GM18861 (cell line): Measurements from ENCODE around the gene SLC25A43.
"Not testable (repeated sequence)": the region's sequence is repeated elsewhere in the genome, so short reads cannot be mapped to it uniquely, and the experiment has no call there.

Experiments
- ATAC-seq: cut with Tn5 transposase; IDR thresholded peaks from one replicate; pipeline ENCODE4 v1.9.1; 2021; ENCODE audit not compliant: unreplicated experiment

SLC25A43 gene

GRCh38 chrX:119398974-119399771, at the start of gene SLC25A43:
SLC25A43 (plus strand) TSS chrX:119399336; CDS start chrX:119399404, 68 bp downstream.
- peak; percentile 81 for ATAC-seq

- ATAC-seq: no peak
Measured at GRCh38 chrX:119359618-119360382, 39.3 kb upstream of the SLC25A43 start.

- ATAC-seq: not testable (repeated sequence)
Measured at GRCh38 chrX:119361451-119361850, 37.7 kb upstream of the SLC25A43 start.

- not testable (repeated sequence) for ATAC-seq
Measured at GRCh38 chrX:119362074-119362473, 37.1 kb upstream of the SLC25A43 start.

- no peak for ATAC-seq
Measured at GRCh38 chrX:119363391-119363790, 35.7 kb upstream of the SLC25A43 start.

- not testable (repeated sequence) for ATAC-seq
Measured at GRCh38 chrX:119371861-119372260, 27.3 kb upstream of the SLC25A43 start.

- ATAC-seq: no peak
Measured at GRCh38 chrX:119374736-119375135, 24.4 kb upstream of the SLC25A43 start.

- ATAC-seq: no peak
Measured at GRCh38 chrX:119375561-119375960, 23.6 kb upstream of the SLC25A43 start.

- ATAC-seq: no peak
Measured at GRCh38 chrX:119376312-119376711, 22.8 kb upstream of the SLC25A43 start.

GRCh38 chrX:119381349-119381944, 17.7 kb upstream of the SLC25A43 start:
- ATAC-seq: no peak

GRCh38 chrX:119382606-119383005, 16.5 kb upstream of the SLC25A43 start:
- ATAC-seq: no peak

GRCh38 chrX:119386685-119387084, 12.5 kb upstream of the SLC25A43 start:
- ATAC-seq: not testable (repeated sequence)

- not testable (repeated sequence) for ATAC-seq
Measured at GRCh38 chrX:119387426-119387825, 11.7 kb upstream of the SLC25A43 start.

GRCh38 chrX:119389214-119389613, 9.9 kb upstream of the SLC25A43 start:
- ATAC-seq: no peak

GRCh38 chrX:119389871-119390501, 9.2 kb upstream of the SLC25A43 start:
- ATAC-seq: no peak

- ATAC-seq: no peak
Measured at GRCh38 chrX:119391279-119391678, 7.9 kb upstream of the SLC25A43 start.

GRCh38 chrX:119393144-119393543, 6.0 kb upstream of the SLC25A43 start:
- ATAC-seq: no peak

GRCh38 chrX:119398587-119398973, 556 bp upstream of the SLC25A43 start:
- ATAC-seq: no peak

- ATAC-seq: no peak
Measured at GRCh38 chrX:119399772-119400101, 601 bp downstream of the SLC25A43 start.

GRCh38 chrX:119401569-119401968, 2.4 kb downstream of the SLC25A43 start:
- ATAC-seq: no peak

GRCh38 chrX:119402588-119402987, 3.5 kb downstream of the SLC25A43 start:
- no peak for ATAC-seq
